Spleen (tissue), 11 donors: ENCODE measurements around the gene HTR6. TPM values are rescaled to one million over a fixed set of nuclear protein-coding genes. Genes with fewer than 3 reads are reported as not detected.

Experiments
- DNase-seq: peaks from one replicate; pipeline ENCODE4 v3.0.0-alpha.2; 2020
- H3K27ac ChIP-seq, 8 donors: fragments of 200-600 bp; sonication (generic) in 7 of 8; 1 replicate in 4 of 8; 2 replicates in 4 of 8; pipeline versions ENCODE4 v1.5.0 to v1.8.0; 2016 to 2021; ENCODE audit warnings: inconsistent platforms in 4 of 8, mild to moderate bottlenecking in 4 of 8, moderate library complexity in 1 of 8
- H3K27me3 ChIP-seq, 7 donors: fragments of 200-600 bp; sonication (generic) in 6 of 7; replicated peaks in 1 of 7; 1 replicate in 4 of 7; 2 replicates in 3 of 7; pipeline versions ENCODE4 v1.5.0 to v1.8.0; 2016 to 2021; ENCODE audit warnings: inconsistent platforms in 3 of 7, mild to moderate bottlenecking in 1 of 7
- H3K36me3 ChIP-seq, 6 donors: fragments of 200-600 bp; sonication (generic) in 5 of 6; 1 replicate in 4 of 6; 2 replicates in 2 of 6; pipeline versions ENCODE4 v1.5.0 to v1.8.0; 2016 to 2021; ENCODE audit warnings: inconsistent platforms in 2 of 6
- H3K4me1 ChIP-seq, 6 donors: fragments of 200-600 bp; sonication (generic) in 5 of 6; 1 replicate in 3 of 6; 2 replicates in 3 of 6; pipeline versions ENCODE4 v1.5.0 to v1.8.0; 2016 to 2021; ENCODE audit warnings: inconsistent platforms in 3 of 6
- H3K4me3 ChIP-seq, 8 donors: fragments of 200-600 bp; sonication (generic) in 7 of 8; 1 replicate in 4 of 8; 2 replicates in 4 of 8; pipeline versions ENCODE4 v1.5.0 to v1.8.0; 2016 to 2021; ENCODE audit warnings: inconsistent platforms in 4 of 8, mild to moderate bottlenecking in 4 of 8, moderate library complexity in 2 of 8
- H3K9me3 ChIP-seq, 8 donors: fragments of 200-600 bp; sonication (generic) in 7 of 8; 1 replicate in 4 of 8; 2 replicates in 4 of 8; pipeline versions ENCODE4 v1.5.0 to v1.8.0; 2016 to 2021; ENCODE audit warnings: inconsistent platforms in 4 of 8
- CTCF ChIP-seq, 11 experiments: fragments of 200-600 bp in 7 of 11; fragments of 450-650 bp in 4 of 11; sonication (generic) in 4 of 11; IDR thresholded peaks in 8 of 11; conservative IDR thresholded peaks in 3 of 11; 1 replicate in 7 of 11; 2 replicates in 4 of 11; pipeline versions ENCODE4 v1.4.0 to v1.8.0; 2016 to 2021; ENCODE audit warnings: antibody characterized with exemption in 11 of 11, inconsistent platforms in 4 of 11, mild to moderate bottlenecking in 1 of 11
- POLR2A ChIP-seq, 3 donors: fragments of 450-650 bp; IDR thresholded peaks; one replicate each; pipeline ENCODE4 v1.5.1; 2017; ENCODE audit warnings: antibody characterized with exemption in 3 of 3, mild to moderate bottlenecking in 1 of 3
- POLR2AphosphoS5 ChIP-seq, 3 donors: sonication (generic); formaldehyde crosslinking; IDR thresholded peaks; one replicate each; pipeline ENCODE4 v1.5.1; 2017; ENCODE audit warnings: antibody characterized with exemption in 3 of 3
- WGBS, 5 donors: extraction: QIAGEN DNeasy Blood & Tissue Kit in 3 of 5; methylation state at CpG; one replicate each; pipeline versions ENCODE4 v1.1.5 to v1.1.7; 2013 to 2018; 5-methylcytosine and 5-hydroxymethylcytosine counted together
- intact Hi-C: fragments of 100-400 bp; cut with DNase I; formaldehyde crosslinking; loops from one replicate; pipeline ENCODE4 v1.15.0; 2023; ENCODE audit warnings: low total_unique reads
- polyA plus RNA-seq, 3 donors: library from polyadenylated mRNA; stranded (reverse); fragments of 200-250 nt; gene quantifications; one replicate each; pipeline ENCODE4 v1.2.1, GENCODE V29; 2013
- total RNA-seq, 7 donors: library from RNA; depleted of rRNA in 3 of 7; stranded (reverse); fragments of >200 nt in 3 of 7; fragmentation: NEBNext Ultra II Directional in 4 of 7; extraction: Animal tissue kit (Norgen Biotek cat#: 25700) in 4 of 7; gene quantifications; one replicate each; pipeline versions ENCODE4 v1.1.0 to v1.2.1, GENCODE V29; 2016 to 2021
- donor health status: healthy with polysubstance abuse.
- donor health status: DM: no; HTN: no; CAD: no; lungs with moderate emphysema.
- donor health status: DM: no; HTN: no; CAD: no.
- donor health status: Bipolar disorder and iron deficiency.
- donor health status: healthy.
- donor health status: DM: no; HTN: no; CAD: no.
- donor health status: DM: yes; HTN: yes; CAD: no.

HTR6 gene
- total and polyA plus RNA-seq, 10 donors: 0.06 to 0.47 (median 0.13) TPM; not detected in 7

- WGBS, 5 donors: 80 to 98% (median 90%) methylated on average over 13 to 15 of the region's 15 CpGs
- no peak for DNase-seq
- H3K9me3 ChIP-seq: no peaks in the 10 kb centered on the region
- peaks cover 0 to 17% (median 0%) of the 10 kb centered on the region in 7 donors for H3K27me3 ChIP-seq
- peaks cover 0 to 3% (median 0%) of the 10 kb centered on the region in 6 donors for H3K36me3 ChIP-seq
- no peak overlapping the region for H3K27ac ChIP-seq
- no peak for TF ChIP-seq CTCF (IDR thresholded peaks at IDR 0.05 in 8 of 11, conservative IDR thresholded peaks at IDR 0.05 in 3 of 11)
- no peak for TF ChIP-seq POLR2A (IDR thresholded peaks at IDR 0.05)
- H3K4me3 ChIP-seq: no peak overlapping the region
- intact Hi-C loops: no loop called here
- H3K4me1 ChIP-seq: peaks cover 0 to 29% (median 13%) of the 10 kb centered on the region in 6 donors
These were observed 7.8 kb upstream of the HTR6 start for GRCh38 chr1:19656780-19657466.

GRCh38 chr1:19657511-19657910 is 7.2 kb upstream of the HTR6 start:
- no peak for DNase-seq
- Histone ChIP-seq H3K27ac (no peak overlapping the region), H3K9me3 (no peaks in the 10 kb centered on the region), H3K4me3 (no peak overlapping the region), H3K4me1 (peaks cover 0 to 25% (median 11%) of the 10 kb centered on the region in 6 donors), H3K27me3 (peaks cover 0 to 23% (median 0%) of the 10 kb centered on the region in 7 donors), H3K36me3 (peaks cover 0 to 3% (median 0%) of the 10 kb centered on the region in 6 donors)
- no peak for TF ChIP-seq POLR2AphosphoS5 (IDR thresholded peaks at IDR 0.05)
- no peak for TF ChIP-seq CTCF (IDR thresholded peaks at IDR 0.05 in 8 of 11, conservative IDR thresholded peaks at IDR 0.05 in 3 of 11)
- TF ChIP-seq POLR2A (IDR thresholded peaks at IDR 0.05): no peak
- intact Hi-C loops: no loop called here
- 89 to 95% (median 92%) methylated on average over 6 to 10 of the region's 10 CpGs for WGBS, 5 donors

GRCh38 chr1:19658186-19658585 is 6.5 kb upstream of the HTR6 start:
- no peak for DNase-seq
- WGBS, 5 donors: 91 to 93% (median 91%) methylated on average over 7 to 13 of the region's 13 CpGs
- H3K27me3 ChIP-seq: peaks cover 0 to 30% (median 0%) of the 10 kb centered on the region in 7 donors
- H3K9me3 ChIP-seq: no peaks in the 10 kb centered on the region
- no peak overlapping the region for H3K4me3 ChIP-seq
- TF ChIP-seq POLR2A (IDR thresholded peaks at IDR 0.05) (no peak), POLR2AphosphoS5 (IDR thresholded peaks at IDR 0.05) (no peak), CTCF (IDR thresholded peaks at IDR 0.05 in 8 of 11, conservative IDR thresholded peaks at IDR 0.05 in 3 of 11) (no peak)
- intact Hi-C loops: no loop called here
- H3K27ac ChIP-seq: no peak overlapping the region
- H3K4me1 ChIP-seq: peaks cover 0 to 24% (median 9%) of the 10 kb centered on the region in 6 donors
- H3K36me3 ChIP-seq: peaks cover 0 to 3% (median 0%) of the 10 kb centered on the region in 6 donors

GRCh38 chr1:19661721-19662228 is 2.9 kb upstream of the HTR6 start:
- no peaks in the 10 kb centered on the region for H3K9me3 ChIP-seq
- H3K36me3 ChIP-seq: peaks cover 0 to 2% (median 0%) of the 10 kb centered on the region in 6 donors
- no peak for DNase-seq
- TF ChIP-seq POLR2A (IDR thresholded peaks at IDR 0.05) (no peak), POLR2AphosphoS5 (IDR thresholded peaks at IDR 0.05) (no peak), CTCF (IDR thresholded peaks at IDR 0.05 in 8 of 11, conservative IDR thresholded peaks at IDR 0.05 in 3 of 11) (peak in 8 of 11 experiments; percentile 33 to 72 (median 62))
- WGBS, 5 donors: 14 to 20% (median 19%) methylated on average over 9 of the region's 9 CpGs
- peaks cover 5 to 66% (median 30%) of the 10 kb centered on the region in 7 donors for H3K27me3 ChIP-seq
- intact Hi-C loops: loop anchor here (5.0 kb wide), 1 partner anchor 41 kb away; no protein-coding TSS in a partner anchor
- no peak overlapping the region for H3K27ac ChIP-seq
- no peak overlapping the region for H3K4me3 ChIP-seq
- peaks cover 0 to 38% (median 22%) of the 10 kb centered on the region in 6 donors for H3K4me1 ChIP-seq
